GM10847 (cell line): Measurements from ENCODE around the gene ATG5.

Experiments used
- POLR2A ChIP-seq: IDR thresholded peaks from 2 replicates; pipeline ENCODE4 v1.6.1; 2011; ENCODE audit not compliant: insufficient read length; ENCODE audit errors: extremely low read depth

Gene ATG5

DNA sequence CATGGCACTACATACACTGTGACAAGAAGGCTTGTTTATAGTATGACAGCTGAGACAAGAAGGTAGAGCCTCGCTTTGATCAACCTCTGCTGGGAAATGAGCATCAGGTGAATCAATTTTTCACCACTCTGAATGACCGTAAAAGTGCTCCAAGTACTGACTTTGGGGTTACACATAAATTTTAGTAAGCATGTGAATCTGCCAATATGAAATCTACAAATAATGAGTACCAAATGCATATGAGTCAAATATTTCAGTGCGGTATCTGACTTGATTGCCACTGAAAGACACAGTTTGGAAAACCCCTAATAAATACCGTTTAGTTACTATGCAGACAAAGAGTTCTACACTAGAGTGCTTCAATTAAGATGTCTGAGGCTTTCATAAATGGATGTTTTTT, 77.8 kb downstream of the ATG5 start:
- TF ChIP-seq POLR2A, result no peak

DNA sequence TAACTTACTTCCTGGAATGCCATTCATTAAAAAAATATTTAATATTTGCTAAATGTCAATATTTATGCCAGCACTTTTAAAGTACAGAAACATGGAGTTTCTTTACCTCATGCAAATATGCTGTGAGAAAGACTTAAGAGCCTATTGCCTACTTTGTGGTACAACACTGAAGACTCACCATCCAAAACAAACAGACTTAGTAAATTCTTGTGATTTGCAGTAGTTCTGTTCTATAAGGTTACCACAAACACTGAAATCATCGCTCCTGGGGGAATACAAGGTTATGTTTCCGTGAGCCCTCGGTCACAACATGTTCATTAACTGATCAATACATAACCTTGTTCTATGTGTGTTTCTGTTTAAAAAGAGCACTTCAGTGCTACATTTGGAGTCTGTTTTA, 78.3 kb downstream of the ATG5 start:
- no peak for TF ChIP-seq POLR2A

- TF ChIP-seq POLR2A, result no peak
These were observed 80.6 kb downstream of the ATG5 start for GRCh38 chr6:106244931-106245330.

DNA sequence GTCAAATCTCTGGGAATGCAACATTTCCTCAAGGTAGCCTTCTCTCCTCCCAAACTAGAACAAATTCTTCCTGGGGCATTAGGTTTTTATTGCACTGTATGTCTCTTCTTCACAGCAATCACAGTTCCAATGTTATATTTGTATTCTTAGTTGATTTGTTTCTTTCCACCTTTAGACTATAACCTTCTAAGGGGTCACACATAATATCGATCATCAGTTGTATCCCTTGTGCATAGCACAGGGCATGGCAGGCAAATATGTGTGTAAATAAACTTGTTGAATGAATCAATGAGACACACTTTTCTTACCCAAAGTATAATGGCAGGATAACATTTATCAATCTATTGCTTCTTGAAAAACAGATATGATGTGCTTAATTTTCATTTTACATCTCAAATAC, 81.0 kb downstream of the ATG5 start:
- no peak for TF ChIP-seq POLR2A

DNA sequence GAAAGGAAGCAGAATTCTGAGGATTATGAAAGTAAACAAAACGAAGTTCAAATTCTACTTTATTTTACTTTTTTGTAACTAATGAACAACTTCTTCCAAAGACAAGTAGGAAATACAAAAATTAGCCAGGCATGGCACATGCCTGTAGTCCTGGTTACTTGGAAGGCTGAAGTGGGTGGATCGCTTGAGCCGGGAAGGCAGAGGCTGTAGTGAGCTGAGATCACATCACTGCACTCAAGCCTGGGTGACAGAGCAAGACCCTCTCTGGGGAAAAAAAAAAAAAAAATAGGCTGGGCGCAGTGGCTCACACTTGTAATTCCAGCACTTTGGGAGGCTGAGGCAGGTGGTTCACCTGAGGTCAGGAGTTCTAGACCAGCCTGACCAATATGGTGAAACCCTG, 82.3 kb downstream of the ATG5 start:
- TF ChIP-seq POLR2A, result no peak

GRCh38 chr6:106241498-106241897, 84.1 kb downstream of the ATG5 start:
- TF ChIP-seq POLR2A, result no peak

DNA sequence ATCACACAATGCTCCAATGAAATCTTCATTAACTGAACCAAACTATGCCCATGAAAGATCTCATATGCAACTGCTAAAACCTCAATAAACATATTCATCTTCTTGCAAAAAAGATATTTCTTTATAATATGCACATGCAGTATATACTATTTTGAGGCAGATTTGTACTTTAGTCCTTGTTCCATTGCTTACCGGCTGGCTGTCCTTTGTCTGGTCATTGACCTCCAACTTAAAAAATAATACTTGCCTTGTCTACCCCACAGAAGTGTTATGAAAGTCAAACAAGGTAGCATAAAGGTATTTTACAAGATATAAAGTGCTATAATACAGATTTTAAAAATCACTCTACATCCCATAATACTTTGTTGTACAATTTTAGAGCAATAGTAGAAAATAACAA, 88.3 kb downstream of the ATG5 start:
- TF ChIP-seq POLR2A, result no peak

GRCh38 chr6:106227612-106228507, 97.7 kb downstream of the ATG5 start:
- TF ChIP-seq POLR2A, result no peak

- no peak for TF ChIP-seq POLR2A
These were observed 98.9 kb downstream of the ATG5 start for GRCh38 chr6:106226676-106227075.

- no peak for TF ChIP-seq POLR2A
These were observed 100.0 kb downstream of the ATG5 start for GRCh38 chr6:106225581-106225980.

GRCh38 chr6:106223300-106223930, 102.1 kb downstream of the ATG5 start:
- TF ChIP-seq POLR2A, result no peak

- no peak for TF ChIP-seq POLR2A
These were observed 105.1 kb downstream of the ATG5 start for GRCh38 chr6:106220485-106220884.

DNA sequence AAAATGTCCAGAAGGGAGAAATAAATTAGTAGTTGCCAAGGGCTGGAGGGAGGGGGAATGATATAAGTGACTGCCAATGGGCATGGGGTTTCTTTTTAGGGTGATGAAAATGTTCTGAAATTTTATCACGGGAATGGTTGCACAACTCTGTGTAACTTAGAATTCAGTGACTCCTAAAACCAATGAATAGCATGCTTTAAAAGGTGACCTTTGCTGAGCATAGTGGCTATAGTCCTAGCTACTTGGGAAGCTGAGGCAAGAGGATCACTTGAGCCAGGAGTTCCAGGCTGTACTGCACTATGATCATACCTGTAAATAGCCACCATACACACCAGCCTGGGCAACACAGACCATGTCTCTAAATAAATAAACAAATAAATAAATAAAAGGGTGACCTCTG, 109.0 kb downstream of the ATG5 start:
- TF ChIP-seq POLR2A, result no peak

DNA sequence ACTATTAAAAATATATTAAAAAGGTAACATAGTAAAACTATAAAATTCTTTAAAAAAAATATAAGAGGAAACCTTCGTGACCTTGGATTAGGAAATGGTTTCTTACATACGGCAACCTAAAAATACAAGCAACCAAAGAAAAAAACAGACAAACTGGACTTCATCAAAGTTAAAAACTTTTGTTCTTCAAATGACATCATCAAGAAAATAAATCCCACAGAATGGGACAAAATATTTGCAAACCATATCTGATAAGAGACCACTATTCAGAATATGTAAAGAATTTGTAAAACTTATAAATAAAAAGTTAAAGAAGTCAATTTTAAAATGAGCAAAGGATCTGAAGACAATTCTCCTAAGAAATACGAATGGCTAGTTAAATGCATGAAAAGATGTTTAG, 110.0 kb downstream of the ATG5 start:
- TF ChIP-seq POLR2A, result no peak

DNA sequence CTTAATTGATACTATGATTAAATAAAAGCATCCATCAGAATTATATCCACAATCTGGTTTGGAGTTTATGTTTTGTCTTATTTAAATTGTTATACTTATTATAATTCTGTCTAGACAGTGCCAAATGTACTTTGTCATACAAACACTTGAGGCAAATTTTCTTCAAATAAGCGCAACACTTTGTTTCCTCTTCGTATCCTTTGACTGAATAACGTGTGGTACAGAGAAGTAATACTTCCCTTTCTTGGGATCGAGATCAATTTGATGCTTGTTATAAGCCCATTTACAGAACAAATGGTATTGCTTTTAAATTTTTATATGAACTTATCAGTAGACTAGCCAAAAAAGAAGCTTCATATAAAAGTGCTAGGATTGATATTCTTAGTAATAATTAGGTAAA, 111.0 kb downstream of the ATG5 start:
- no peak for TF ChIP-seq POLR2A

DNA sequence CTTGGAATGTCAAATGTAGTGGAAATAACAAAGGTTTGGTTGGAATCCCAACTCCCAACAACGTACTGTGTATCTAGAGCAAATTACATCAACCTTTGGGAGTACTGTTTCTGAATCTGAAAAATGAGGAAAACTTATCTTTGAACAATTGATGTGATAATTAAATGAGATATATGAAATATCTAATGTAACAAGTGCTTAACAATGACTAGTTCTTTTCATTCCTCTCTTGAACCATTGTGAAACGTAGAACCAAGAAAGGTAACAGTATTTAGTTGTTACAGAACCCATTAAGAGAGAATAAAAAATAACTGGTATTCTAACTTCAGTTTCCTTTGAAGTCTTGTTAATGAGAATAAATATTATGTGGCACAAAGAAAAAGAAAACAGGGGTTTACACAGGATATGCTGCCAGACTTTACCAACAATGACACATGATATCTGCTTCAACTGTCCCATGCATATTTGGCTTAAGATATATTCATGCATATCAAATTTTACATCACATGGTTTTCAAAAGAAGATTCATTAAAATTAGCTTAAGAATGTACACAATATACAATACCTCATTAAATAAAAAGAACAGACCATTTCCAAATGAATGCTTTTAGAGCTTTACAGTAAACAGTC, 111.8 kb downstream of the ATG5 start:
- no peak for TF ChIP-seq POLR2A
